Measurements from ENCODE around the gene OR52I2.

OR52I2 gene

GRCh38 chr11:4615856-4616444 lies 34.4 kb downstream of the OR52I2 start:
- H3K9me3 ChIP-seq (ENCODE audit: insufficient read depth, low read depth, low read length), result no peaks in the 10 kb centered on the region
- H3K9ac ChIP-seq (ENCODE audit: low read depth, low read length, poor library complexity, severe bottlenecking), result no peak overlapping the region
- no peaks in the 10 kb centered on the region for H3K4me1 ChIP-seq (ENCODE audit: insufficient read depth, low read length, poor library complexity, severe bottlenecking)
- no peaks in the 10 kb centered on the region for H3K79me2 ChIP-seq (ENCODE audit: insufficient read depth, low read length)
- H3F3A ChIP-seq (ENCODE audit: low read depth), result no peaks in the 10 kb centered on the region
- H3K36me3 ChIP-seq (ENCODE audit: insufficient read depth, low read length), result no peaks in the 10 kb centered on the region
- no peaks in the 10 kb centered on the region for H4K20me1 ChIP-seq (ENCODE audit: insufficient read depth, low read length, poor library complexity, severe bottlenecking)
- no peak overlapping the region for H3K4me3 ChIP-seq (ENCODE audit: low read length, poor library complexity, severe bottlenecking)
- TF ChIP-seq EZH2phosphoT487 (IDR thresholded peaks at IDR 0.05; ENCODE audit: borderline replicate concordance) (no peak), CTCF (conservative IDR thresholded peaks at IDR 0.05; ENCODE audit: low read length) (no peak)
- H3K9me2 ChIP-seq (replicated peaks; ENCODE audit: low read depth, low read length), result no peaks in the 10 kb centered on the region
- peaks cover 34% of the 10 kb centered on the region for H3K27me3 ChIP-seq (ENCODE audit: insufficient read depth, low read length, poor library complexity, severe bottlenecking)
- no peak overlapping the region for H3K4me2 ChIP-seq (ENCODE audit: low read depth, low read length, poor library complexity, severe bottlenecking)
- no peak overlapping the region for H2AFZ ChIP-seq (ENCODE audit: low read length)

- no peak overlapping the region for H2AFZ ChIP-seq (ENCODE audit: low read length)
- no peak overlapping the region for H3K4me3 ChIP-seq (ENCODE audit: low read length, poor library complexity, severe bottlenecking)
- no peak overlapping the region for H3K9ac ChIP-seq (ENCODE audit: low read depth, low read length, poor library complexity, severe bottlenecking)
- H3K4me1 ChIP-seq (ENCODE audit: insufficient read depth, low read length, poor library complexity, severe bottlenecking), result no peaks in the 10 kb centered on the region
- H3K4me2 ChIP-seq (ENCODE audit: low read depth, low read length, poor library complexity, severe bottlenecking), result no peak overlapping the region
- H3F3A ChIP-seq (ENCODE audit: low read depth), result no peaks in the 10 kb centered on the region
- H4K20me1 ChIP-seq (ENCODE audit: insufficient read depth, low read length, poor library complexity, severe bottlenecking), result no peaks in the 10 kb centered on the region
- H3K36me3 ChIP-seq (ENCODE audit: insufficient read depth, low read length), result no peaks in the 10 kb centered on the region
- no peaks in the 10 kb centered on the region for H3K9me2 ChIP-seq (replicated peaks; ENCODE audit: low read depth, low read length)
- H3K79me2 ChIP-seq (ENCODE audit: insufficient read depth, low read length), result no peaks in the 10 kb centered on the region
- H3K27me3 ChIP-seq (ENCODE audit: insufficient read depth, low read length, poor library complexity, severe bottlenecking), result peaks cover 12% of the 10 kb centered on the region
- TF ChIP-seq CTCF (conservative IDR thresholded peaks at IDR 0.05; ENCODE audit: low read length) (no peak), EZH2phosphoT487 (IDR thresholded peaks at IDR 0.05; ENCODE audit: borderline replicate concordance) (no peak)
- H3K9me3 ChIP-seq (ENCODE audit: insufficient read depth, low read depth, low read length), result no peaks in the 10 kb centered on the region
Measured at GRCh38 chr11:4619514-4619913, 38.0 kb downstream of the OR52I2 start.

GRCh38 chr11:4626207-4627099 lies 44.9 kb downstream of the OR52I2 start:
- Histone ChIP-seq H3K27me3 (ENCODE audit: insufficient read depth, low read length, poor library complexity, severe bottlenecking) (no peaks in the 10 kb centered on the region), H3K36me3 (ENCODE audit: insufficient read depth, low read length) (no peaks in the 10 kb centered on the region), H4K20me1 (ENCODE audit: insufficient read depth, low read length, poor library complexity, severe bottlenecking) (no peaks in the 10 kb centered on the region), H2AFZ (ENCODE audit: low read length) (peak overlapping the region; percentile 6; the same call in 1 of the 2 replicates), H3K4me2 (ENCODE audit: low read depth, low read length, poor library complexity, severe bottlenecking) (no peak overlapping the region), H3K9ac (ENCODE audit: low read depth, low read length, poor library complexity, severe bottlenecking) (no peak overlapping the region), H3K4me1 (ENCODE audit: insufficient read depth, low read length, poor library complexity, severe bottlenecking) (no peaks in the 10 kb centered on the region), H3F3A (ENCODE audit: low read depth) (no peaks in the 10 kb centered on the region), H3K9me2 (replicated peaks; ENCODE audit: low read depth, low read length) (no peaks in the 10 kb centered on the region), H3K9me3 (ENCODE audit: insufficient read depth, low read depth, low read length) (no peaks in the 10 kb centered on the region), H3K4me3 (ENCODE audit: low read length, poor library complexity, severe bottlenecking) (no peak overlapping the region), H3K79me2 (ENCODE audit: insufficient read depth, low read length) (no peaks in the 10 kb centered on the region)
- TF ChIP-seq CTCF (conservative IDR thresholded peaks at IDR 0.05; ENCODE audit: low read length) (peak; percentile 90), EZH2phosphoT487 (IDR thresholded peaks at IDR 0.05; ENCODE audit: borderline replicate concordance) (no peak)

All from Loucy (cell line).